PC-3 (cell line): ENCODE data around the gene IQSEC1. TPM values are rescaled to one million over a fixed set of nuclear protein-coding genes. Genes with fewer than 3 reads are reported as not detected.

ENCODE experiments used
- ATAC-seq: fragments of 200-7000 bp; cut with Tn5 transposase; 2 replicates; pipeline ENCODE4 v1.9.1; 2020; ENCODE audit warnings: mild to moderate bottlenecking, moderate library complexity
- BruUV-seq: library from RNA; stranded (reverse); fragments of 400-500 nt; replicated peaks from 2 replicates; lab custom pipeline; 2021; lab: Mats Ljungman, UMichigan
- CTCF ChIA-PET: fragments of 300-600 bp; sonication (Branson Sonifier 250); formaldehyde crosslinking; loops from one replicate; lab custom pipeline; 2022; ENCODE audit warnings: antibody characterized with exemption; lab: Charles Lee
- POLR2A ChIA-PET: fragments of 300-600 bp; sonication (Branson Sonifier 250); formaldehyde crosslinking; loops from one replicate; lab custom pipeline; 2022; ENCODE audit warnings: antibody characterized with exemption; ENCODE audit not compliant: unreplicated experiment; lab: Charles Lee
- DNase-seq: peaks from one replicate; pipeline ENCODE4 v3.0.0-alpha.2; 2015
- H2AFZ ChIP-seq: fragments of 300-600 bp; sonication (generic); 2 replicates; pipeline ENCODE4 v1.6.0; 2016; ENCODE audit warnings: antibody characterized with exemption, low read length
- H3F3A ChIP-seq: fragments of 300-600 bp; sonication (generic); one replicate; pipeline ENCODE4 v1.6.0; 2017; ENCODE audit warnings: antibody characterized with exemption, low read length, control low read depth, mild to moderate bottlenecking; ENCODE audit not compliant: unreplicated experiment
- H3K27ac ChIP-seq: fragments of 300-600 bp; sonication (generic); 2 replicates; pipeline ENCODE4 v1.5.1; 2016; ENCODE audit warnings: mild to moderate bottlenecking, low read length
- H3K27me3 ChIP-seq: fragments of 300-600 bp; sonication (generic); 2 replicates; pipeline ENCODE4 v1.6.1; 2016; ENCODE audit warnings: low read length, mixed read lengths
- H3K36me3 ChIP-seq: fragments of 300-600 bp; sonication (generic); 2 replicates; pipeline ENCODE4 v1.6.1; 2016; ENCODE audit warnings: low read depth, mixed run types, low read length, mixed read lengths
- H3K4me1 ChIP-seq: fragments of 300-600 bp; sonication (generic); 2 replicates; pipeline ENCODE4 v1.5.1; 2016; ENCODE audit warnings: low read length; ENCODE audit not compliant: insufficient read depth
- H3K4me2 ChIP-seq: fragments of 300-600 bp; sonication (generic); 2 replicates; pipeline ENCODE4 v1.6.0; 2016; ENCODE audit warnings: low read length
- H3K4me3 ChIP-seq: fragments of 300-600 bp; sonication (generic); 2 replicates; pipeline ENCODE4 v1.5.1; 2016; ENCODE audit warnings: mild to moderate bottlenecking, low read length, mixed read lengths
- H3K79me2 ChIP-seq: fragments of 300-600 bp; sonication (generic); 2 replicates; pipeline ENCODE4 v1.6.1; 2017; ENCODE audit warnings: low read length, mixed read lengths
- H3K9ac ChIP-seq: fragments of 300-600 bp; sonication (generic); 2 replicates; pipeline ENCODE4 v1.6.0; 2016; ENCODE audit warnings: mild to moderate bottlenecking, low read length
- H3K9me2 ChIP-seq: fragments of 300-600 bp; sonication (generic); replicated peaks from 2 replicates; pipeline ENCODE4 v1.6.1; 2016; ENCODE audit warnings: mixed run types, low read length, mixed read lengths
- H3K9me3 ChIP-seq: fragments of 300-600 bp; sonication (generic); 2 replicates; pipeline ENCODE4 v1.6.1; 2016; ENCODE audit warnings: low read length, mixed read lengths
- H4K20me1 ChIP-seq: fragments of 300-600 bp; sonication (generic); 2 replicates; pipeline ENCODE4 v1.6.1; 2016; ENCODE audit warnings: low read length, mixed read lengths
- EZH2 ChIP-seq: fragments of 300-600 bp; sonication (generic); IDR thresholded peaks from one replicate; pipeline ENCODE4 v1.6.1; 2017; ENCODE audit warnings: antibody characterized with exemption, mild to moderate bottlenecking, low read length; ENCODE audit not compliant: unreplicated experiment
- EZH2phosphoT487 ChIP-seq: fragments of 300-600 bp; sonication (generic); IDR thresholded peaks from 2 replicates; pipeline ENCODE4 v1.6.1; 2018; ENCODE audit warnings: mild to moderate bottlenecking, antibody characterized with exemption, low read length, borderline replicate concordance
- intact Hi-C: fragments of 100-400 bp; cut with micrococcal nuclease; formaldehyde crosslinking; loops from 2 replicates; pipeline ENCODE4 v1.9.0; 2023
- total RNA-seq: library from RNA; depleted of rRNA; stranded (reverse); fragments of >200 nt; gene quantifications from 2 replicates; pipeline ENCODE4 v1.2.3, GENCODE V29; 2014
- TF ChIP-seq, protein P1 (sequence below): fragments of 300-600 bp; sonication (generic); conservative IDR thresholded peaks from 2 replicates; pipeline ENCODE4 v1.5.1; 2017; ENCODE audit warnings: antibody characterized with exemption, low read depth, mild to moderate bottlenecking, low read length

IQSEC1 gene
- total RNA-seq, 1 experiment from 2014 or later: 37.9 TPM

DNA sequence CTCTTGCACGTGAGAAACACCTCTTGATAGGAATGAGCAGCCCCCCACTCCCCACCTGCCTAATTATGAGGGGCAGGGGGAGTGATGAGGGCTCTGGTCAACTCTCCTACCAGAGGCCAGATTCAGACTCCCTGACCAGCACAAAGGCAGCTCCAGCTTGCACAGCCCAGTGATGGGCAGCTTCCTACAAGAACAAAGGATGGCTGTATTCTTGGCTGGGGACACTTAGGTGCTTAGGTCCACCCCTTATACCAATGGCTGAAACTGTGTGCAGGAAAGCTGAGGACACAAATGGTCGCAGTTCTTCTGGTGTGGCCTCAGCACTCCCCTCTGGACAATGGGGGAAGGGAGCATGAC is 81.8 kb downstream of the IQSEC1 start:
- Histone ChIP-seq H3K79me2 (0 out of 2 replicates have a peak, but pooled peaks cover 4% of the 10 kb centered on the region), H3K27ac (peak overlapping the region; percentile 88), H3K27me3 (no peaks in the 10 kb centered on the region), H4K20me1 (no peaks in the 10 kb centered on the region), H3K4me3 (no peak overlapping the region), H3K9me2 (no peaks in the 10 kb centered on the region), H3F3A (no peaks in the 10 kb centered on the region), H3K9ac (peak overlapping the region; percentile 67; the same call in 1 of the 2 replicates), H2AFZ (no peak overlapping the region), H3K4me1 (peaks cover 29% of the 10 kb centered on the region), H3K4me2 (no peak overlapping the region), H3K9me3 (no peaks in the 10 kb centered on the region), H3K36me3 (no peaks in the 10 kb centered on the region)
- DNase-seq (no peak), ATAC-seq (no peak)
- no peak for TF ChIP-seq EZH2
- no peak for TF ChIP-seq EZH2phosphoT487
- TF ChIP-seq, protein P1, sequence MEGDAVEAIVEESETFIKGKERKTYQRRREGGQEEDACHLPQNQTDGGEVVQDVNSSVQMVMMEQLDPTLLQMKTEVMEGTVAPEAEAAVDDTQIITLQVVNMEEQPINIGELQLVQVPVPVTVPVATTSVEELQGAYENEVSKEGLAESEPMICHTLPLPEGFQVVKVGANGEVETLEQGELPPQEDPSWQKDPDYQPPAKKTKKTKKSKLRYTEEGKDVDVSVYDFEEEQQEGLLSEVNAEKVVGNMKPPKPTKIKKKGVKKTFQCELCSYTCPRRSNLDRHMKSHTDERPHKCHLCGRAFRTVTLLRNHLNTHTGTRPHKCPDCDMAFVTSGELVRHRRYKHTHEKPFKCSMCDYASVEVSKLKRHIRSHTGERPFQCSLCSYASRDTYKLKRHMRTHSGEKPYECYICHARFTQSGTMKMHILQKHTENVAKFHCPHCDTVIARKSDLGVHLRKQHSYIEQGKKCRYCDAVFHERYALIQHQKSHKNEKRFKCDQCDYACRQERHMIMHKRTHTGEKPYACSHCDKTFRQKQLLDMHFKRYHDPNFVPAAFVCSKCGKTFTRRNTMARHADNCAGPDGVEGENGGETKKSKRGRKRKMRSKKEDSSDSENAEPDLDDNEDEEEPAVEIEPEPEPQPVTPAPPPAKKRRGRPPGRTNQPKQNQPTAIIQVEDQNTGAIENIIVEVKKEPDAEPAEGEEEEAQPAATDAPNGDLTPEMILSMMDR: no peak
- ChIA-PET CTCF (no interaction called here), POLR2A (no interaction called here)
- no TSS peak for BruUV-seq
- intact Hi-C loops: loop anchor here (10.0 kb wide), 1 partner anchor 97 kb away; no protein-coding TSS in a partner anchor

DNA sequence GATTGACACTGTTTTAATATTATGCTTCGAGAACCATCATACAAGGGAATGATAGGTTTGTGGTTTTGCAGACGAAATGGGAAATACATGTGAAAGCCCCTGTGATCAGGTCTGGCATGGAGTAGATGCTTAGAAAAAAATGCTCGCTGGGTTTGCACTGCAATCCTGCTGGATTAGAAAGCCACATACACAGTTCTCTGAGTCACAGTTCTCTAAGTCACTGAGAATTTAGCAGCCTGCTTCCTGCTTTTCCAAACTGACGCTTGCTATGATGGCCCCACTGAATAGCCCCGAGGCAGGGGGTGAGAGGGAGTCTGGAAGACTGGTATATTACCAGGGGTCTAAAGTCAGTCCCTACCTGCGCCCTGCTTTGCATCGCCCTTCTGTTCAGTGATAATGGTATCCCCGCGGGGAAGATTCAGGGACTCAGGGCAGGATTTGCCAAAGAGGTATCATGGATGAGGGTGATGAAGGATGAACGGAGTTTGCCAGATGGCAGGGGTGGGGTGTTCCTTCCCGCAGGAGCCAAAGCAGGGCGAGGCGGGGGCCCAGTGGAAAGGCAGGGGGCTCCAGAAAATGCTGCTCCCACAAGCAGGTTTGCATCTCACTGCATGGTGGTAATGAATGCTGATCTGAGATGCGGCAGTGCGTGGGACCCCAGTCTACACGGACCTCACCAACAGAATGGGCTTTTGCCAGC is 82.3 kb downstream of the IQSEC1 start:
- H3K79me2 ChIP-seq: 0 out of 2 replicates have a peak, but pooled peaks cover 4% of the 10 kb centered on the region
- TF ChIP-seq EZH2phosphoT487 (no peak), EZH2 (no peak)
- TF ChIP-seq, protein P1: no peak
- no peaks in the 10 kb centered on the region for H3F3A ChIP-seq
- H3K9ac ChIP-seq: peak overlapping the region; percentile 67
- peaks cover 29% of the 10 kb centered on the region for H3K4me1 ChIP-seq
- H3K4me3 ChIP-seq: no peak overlapping the region
- H3K4me2 ChIP-seq: peak overlapping the region; percentile 69
- H3K27me3 ChIP-seq: no peaks in the 10 kb centered on the region
- peak overlapping the region; percentile 88 for H3K27ac ChIP-seq
- BruUV-seq: no TSS peak
- DNase-seq (peak; percentile 73), ATAC-seq (peak; percentile 10)
- H4K20me1 ChIP-seq: no peaks in the 10 kb centered on the region
- H3K9me2 ChIP-seq: no peaks in the 10 kb centered on the region
- H2AFZ ChIP-seq: no peak overlapping the region
- no peaks in the 10 kb centered on the region for H3K36me3 ChIP-seq
- H3K9me3 ChIP-seq: no peaks in the 10 kb centered on the region
- intact Hi-C loops: loop anchor here (10.0 kb wide), 1 partner anchor 96 kb away; no protein-coding TSS in a partner anchor
- ChIA-PET POLR2A (no interaction called here), CTCF (no interaction called here)

DNA sequence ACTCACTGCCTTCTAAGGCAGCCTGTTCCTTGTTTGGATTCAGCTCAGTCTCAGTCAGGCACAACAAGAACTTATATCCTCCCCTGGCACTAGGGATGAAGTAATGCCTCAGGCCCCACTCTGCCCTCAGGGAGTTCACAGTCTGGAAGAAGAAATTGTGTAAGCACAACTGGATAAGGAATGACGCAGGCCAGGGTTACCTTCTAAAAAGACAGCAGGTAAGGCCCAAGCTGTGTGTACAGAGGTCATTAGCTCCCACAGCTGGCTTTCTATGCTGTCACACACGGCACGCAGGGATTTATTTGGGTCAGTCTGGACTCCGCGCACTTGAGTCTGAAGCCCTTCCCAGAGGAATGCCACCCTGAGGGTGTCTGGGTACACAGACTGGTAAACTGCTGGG is 82.9 kb downstream of the IQSEC1 start:
- CTCF ChIA-PET: no interaction called here
- Histone ChIP-seq H3K9me2 (no peaks in the 10 kb centered on the region), H4K20me1 (no peaks in the 10 kb centered on the region), H3K9ac (peak overlapping the region; percentile 67), H3K27me3 (no peaks in the 10 kb centered on the region), H3K79me2 (0 out of 2 replicates have a peak, but pooled peaks cover 4% of the 10 kb centered on the region), H3K4me2 (peak overlapping the region; percentile 69), H3K36me3 (no peaks in the 10 kb centered on the region), H3K4me1 (peaks cover 29% of the 10 kb centered on the region), H3K4me3 (no peak overlapping the region), H3K27ac (peak overlapping the region; percentile 88), H2AFZ (no peak overlapping the region), H3F3A (no peaks in the 10 kb centered on the region), H3K9me3 (no peaks in the 10 kb centered on the region)
- POLR2A ChIA-PET: interaction anchor here (0.7 kb wide), 1 partner anchor 67 kb away, joined by 3 read pairs; no protein-coding TSS in a partner anchor
- intact Hi-C loops: loop anchor here (10.0 kb wide), 1 partner anchor 96 kb away; no protein-coding TSS in a partner anchor
- DNase-seq (peak; percentile 48), ATAC-seq (no peak)
- BruUV-seq: no TSS peak
- TF ChIP-seq EZH2phosphoT487 (no peak), EZH2 (no peak)
- TF ChIP-seq, protein P1: no peak
